HG02588 (cell line): Measurements from ENCODE around the gene PBRM1.

Experiments used
- ATAC-seq: cut with Tn5 transposase; IDR thresholded peaks from one replicate; pipeline ENCODE4 v1.9.1; 2021; ENCODE audit warnings: mild to moderate bottlenecking, moderate library complexity; ENCODE audit not compliant: unreplicated experiment

PBRM1 gene

DNA sequence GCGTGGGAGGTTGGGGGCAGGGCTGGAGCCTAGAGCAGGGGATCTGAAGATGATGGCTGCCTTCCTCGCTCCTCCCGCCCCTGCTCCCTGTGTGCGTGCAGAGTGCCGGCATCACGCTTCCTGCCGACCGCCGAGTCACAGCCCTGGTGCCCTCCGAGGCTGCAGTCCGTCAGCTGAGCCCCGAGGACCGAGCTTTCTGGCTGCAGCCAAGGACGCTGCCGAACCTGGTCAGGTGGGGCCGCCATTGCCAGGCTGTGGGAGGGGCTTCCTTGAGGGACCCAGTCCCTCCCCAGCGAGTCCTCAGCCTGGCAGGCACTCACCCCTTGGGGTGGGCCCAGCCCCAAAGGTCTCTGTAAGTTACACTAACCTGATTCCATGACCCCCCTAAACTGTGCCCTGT is 173.0 kb downstream of the PBRM1 start:
- no peak for ATAC-seq

DNA sequence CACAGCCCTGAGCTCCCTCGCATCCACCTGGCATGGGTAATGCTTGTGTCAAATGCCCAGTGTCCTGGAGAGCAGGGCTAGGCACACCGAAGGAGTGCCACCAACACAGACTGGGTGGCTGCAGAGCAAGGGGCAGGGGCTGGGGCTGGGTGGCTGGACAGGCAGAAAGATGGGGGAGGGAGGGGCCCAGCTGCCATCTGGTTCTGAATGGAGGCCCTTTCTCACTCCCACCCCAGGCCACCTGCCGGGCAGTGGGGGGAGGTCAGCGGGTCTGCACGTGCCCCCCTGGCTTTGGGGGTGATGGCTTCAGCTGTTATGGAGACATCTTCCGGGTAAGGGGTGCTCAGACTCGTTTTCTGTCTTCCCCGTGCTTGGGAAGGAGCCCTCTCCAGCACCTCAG is 173.6 kb downstream of the PBRM1 start:
- no peak for ATAC-seq

DNA sequence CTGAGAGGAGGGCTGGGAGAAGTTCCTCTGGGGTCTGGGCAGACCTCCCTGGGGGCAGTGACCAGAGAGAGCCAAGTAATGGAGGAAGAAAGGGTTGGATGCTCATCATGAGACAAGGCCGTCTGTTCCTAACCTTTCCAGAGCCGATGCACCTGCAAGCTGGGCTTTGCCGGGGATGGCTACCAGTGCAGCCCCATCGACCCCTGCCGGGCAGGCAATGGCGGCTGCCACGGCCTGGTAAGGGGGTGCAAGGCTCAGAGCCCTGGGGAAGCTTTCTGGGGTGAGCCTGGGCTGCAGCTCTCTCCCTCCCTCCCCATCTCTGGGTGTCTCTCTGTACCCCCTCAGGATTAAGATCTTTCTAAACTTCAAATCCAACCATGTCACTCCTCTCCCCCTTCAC is 174.2 kb downstream of the PBRM1 start:
- ATAC-seq = no peak

DNA sequence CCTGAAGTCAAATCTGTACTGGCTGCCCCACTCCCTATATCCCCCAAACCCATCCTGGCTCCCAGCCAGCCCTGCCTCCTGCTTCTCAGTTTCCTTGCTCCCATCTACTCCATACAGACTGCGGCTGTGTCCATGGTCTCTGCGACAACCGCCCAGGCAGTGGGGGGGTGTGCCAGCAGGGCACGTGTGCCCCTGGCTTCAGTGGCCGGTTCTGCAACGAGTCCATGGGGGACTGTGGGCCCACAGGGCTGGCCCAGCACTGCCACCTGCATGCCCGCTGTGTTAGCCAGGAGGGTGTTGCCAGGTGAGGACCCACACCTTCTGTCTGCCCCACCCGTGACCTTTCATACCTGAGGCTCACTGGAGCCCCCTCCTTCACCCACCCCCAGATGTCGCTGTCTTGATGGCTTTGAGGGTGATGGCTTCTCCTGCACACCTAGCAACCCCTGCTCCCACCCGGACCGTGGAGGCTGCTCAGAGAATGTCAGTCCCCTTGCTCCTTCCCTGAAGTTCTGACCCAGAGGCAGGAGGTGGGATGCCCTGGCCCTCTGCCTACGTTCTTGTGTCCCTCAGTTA is 175.9 kb downstream of the PBRM1 start:
- no peak for ATAC-seq

DNA sequence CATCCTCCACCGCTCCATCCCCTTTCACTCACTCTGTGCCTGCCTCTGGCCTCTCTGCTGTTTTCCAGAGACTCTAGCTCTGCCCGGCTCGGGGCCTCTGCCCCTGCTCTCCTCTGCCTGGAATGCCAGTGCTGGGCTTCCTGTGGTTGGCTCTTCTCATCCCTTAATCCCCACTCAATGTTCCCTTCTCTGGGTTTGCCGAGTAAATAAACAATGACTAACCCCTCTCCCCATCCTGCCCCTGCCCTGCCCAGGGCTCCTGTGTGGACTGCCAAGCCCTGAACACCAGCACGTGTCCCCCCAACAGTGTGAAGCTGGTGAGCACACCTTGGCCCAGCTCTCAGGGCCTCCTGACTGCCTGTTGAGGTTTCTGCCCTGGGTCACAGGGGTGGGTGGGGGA is 178.4 kb downstream of the PBRM1 start:
- ATAC-seq = no peak

DNA sequence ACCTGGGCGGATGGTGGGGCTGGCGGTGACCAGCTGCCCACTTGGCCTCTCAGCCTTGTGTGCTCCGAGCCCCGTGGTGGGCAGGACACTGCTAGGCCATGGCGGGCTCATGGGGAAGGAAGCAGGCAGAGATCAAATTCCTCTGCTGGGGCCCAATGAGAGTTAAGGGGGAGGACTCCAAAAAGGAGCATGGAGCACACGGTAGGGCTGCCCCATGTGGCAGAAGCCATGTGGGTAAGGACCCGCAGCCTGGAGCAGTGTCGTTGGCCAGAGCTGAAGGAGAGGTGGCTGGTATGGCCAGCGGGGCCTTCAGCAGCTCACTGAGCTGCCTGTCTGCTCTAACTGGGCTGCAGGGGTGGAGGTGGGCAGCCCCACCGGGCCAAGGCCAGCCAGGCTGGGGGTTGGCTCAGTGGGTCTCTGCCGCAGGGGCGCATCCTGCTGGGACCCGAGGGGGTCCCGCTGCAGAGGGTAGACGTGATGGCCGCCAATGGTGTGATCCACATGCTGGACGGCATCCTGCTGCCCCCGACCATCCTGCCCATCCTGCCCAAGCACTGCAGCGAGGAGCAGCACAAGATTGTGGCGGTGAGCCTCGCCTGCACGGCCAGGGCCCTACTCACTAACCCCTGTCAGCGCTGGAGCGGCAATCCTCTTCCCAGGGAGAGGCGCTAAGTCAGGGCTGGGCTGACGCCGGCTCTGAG is 179.3 kb downstream of the PBRM1 start:
- ATAC-seq = no peak

DNA sequence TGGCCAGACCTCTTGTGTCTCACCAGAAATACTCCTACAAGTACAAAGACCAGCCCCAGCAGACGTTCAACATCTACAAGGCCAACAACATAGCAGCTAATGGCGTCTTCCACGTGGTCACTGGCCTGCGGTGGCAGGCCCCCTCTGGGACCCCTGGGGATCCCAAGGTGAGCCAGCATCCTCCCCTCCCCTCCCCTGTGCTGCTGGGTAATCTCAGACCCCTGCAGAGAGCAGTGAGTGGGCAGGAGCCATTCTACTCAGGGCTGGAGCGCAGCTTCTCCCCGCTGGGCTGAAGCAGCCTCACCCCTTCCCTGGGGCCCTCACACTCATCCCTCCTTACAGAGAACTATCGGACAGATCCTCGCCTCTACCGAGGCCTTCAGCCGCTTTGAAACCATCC is 180.7 kb downstream of the PBRM1 start:
- no peak for ATAC-seq

DNA sequence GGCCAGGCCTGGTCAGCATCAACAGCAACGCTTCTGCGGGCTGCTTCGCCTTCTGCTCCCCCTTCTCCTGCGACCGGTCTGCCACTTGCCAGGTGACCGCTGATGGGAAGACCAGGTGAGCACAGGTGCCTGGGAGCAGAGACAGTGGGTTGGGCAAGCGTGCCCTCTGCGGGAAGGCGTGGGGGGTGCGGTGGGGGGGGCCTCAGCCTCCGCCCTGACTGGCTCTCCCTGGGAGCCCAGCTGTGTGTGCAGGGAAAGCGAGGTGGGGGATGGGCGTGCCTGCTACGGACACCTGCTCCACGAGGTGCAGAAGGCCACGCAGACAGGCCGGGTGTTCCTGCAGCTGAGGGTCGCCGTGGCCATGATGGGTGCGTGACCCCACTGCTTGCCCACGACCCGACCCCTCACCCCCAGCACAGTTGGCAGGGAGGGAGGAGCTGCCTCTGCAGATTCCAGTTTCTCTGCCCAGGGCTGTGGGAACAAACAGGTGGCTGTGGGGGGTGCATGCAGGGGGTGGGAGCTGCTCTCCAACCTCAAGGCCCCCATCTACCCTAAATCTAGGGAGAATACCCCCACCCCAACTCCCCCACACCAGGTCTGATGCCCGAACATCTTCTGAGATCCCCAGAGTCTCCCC is 181.8 kb downstream of the PBRM1 start:
- no peak for ATAC-seq

DNA sequence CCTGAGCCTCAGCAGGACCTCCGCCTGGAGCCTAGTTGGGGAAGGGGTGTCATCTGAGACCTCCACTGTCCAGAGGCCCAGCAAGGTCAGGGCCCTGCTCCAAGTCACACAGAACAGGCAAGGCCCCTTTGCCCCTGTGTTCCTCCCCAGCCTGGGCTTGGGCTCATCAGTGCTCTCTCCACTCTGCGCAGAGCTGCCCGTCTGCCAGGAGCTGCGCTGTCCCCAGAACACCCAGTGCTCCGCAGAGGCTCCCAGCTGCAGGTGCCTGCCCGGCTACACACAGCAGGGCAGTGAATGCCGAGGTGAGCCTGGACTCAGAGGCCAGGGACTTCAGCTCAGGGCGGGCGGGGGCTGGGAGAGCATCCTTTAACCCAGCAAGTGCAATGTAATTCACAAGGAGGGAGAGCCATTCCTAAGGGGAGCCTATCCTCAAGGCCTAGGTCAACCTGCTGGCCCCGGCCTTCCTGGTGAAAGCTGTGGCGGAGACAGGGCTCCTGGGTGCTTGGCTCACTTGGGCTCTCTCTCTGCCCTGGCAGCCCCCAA is 182.8 kb downstream of the PBRM1 start:
- no peak for ATAC-seq

DNA sequence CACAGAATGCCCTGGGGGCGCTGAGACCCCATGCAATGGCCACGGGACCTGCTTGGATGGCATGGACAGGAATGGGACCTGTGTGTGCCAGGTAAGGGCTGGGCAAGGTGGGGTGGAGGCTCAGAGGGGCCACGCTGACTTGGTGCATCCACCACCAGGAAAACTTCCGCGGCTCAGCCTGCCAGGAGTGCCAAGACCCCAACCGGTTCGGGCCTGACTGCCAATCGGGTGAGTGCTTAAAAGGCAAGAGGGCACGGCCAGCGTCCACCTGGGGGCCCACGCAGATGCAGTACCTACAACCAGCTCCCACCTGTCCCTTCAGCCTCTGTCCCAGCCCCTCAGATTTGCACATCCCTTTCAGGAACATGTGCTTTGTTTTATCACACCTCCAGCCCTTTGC is 183.7 kb downstream of the PBRM1 start:
- ATAC-seq = no peak

DNA sequence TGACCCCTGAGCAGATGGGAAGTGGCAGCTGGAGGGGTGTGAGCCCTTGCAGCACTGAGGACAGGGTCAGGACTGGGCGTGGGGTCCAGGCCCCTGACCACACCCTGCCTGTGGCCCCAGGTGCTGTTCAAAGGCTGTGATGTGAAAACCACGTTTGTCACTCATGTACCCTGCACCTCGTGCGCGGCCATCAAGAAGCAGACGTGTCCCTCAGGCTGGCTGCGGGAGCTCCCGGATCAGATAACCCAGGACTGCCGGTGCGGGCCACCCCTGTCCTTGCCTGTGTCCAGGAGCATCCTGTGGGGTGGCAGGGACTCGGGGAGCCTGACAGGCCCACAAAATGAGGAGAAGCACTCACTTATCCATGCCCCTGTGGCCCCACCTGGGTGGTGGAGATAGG is 184.7 kb downstream of the PBRM1 start:
- ATAC-seq = no peak

DNA sequence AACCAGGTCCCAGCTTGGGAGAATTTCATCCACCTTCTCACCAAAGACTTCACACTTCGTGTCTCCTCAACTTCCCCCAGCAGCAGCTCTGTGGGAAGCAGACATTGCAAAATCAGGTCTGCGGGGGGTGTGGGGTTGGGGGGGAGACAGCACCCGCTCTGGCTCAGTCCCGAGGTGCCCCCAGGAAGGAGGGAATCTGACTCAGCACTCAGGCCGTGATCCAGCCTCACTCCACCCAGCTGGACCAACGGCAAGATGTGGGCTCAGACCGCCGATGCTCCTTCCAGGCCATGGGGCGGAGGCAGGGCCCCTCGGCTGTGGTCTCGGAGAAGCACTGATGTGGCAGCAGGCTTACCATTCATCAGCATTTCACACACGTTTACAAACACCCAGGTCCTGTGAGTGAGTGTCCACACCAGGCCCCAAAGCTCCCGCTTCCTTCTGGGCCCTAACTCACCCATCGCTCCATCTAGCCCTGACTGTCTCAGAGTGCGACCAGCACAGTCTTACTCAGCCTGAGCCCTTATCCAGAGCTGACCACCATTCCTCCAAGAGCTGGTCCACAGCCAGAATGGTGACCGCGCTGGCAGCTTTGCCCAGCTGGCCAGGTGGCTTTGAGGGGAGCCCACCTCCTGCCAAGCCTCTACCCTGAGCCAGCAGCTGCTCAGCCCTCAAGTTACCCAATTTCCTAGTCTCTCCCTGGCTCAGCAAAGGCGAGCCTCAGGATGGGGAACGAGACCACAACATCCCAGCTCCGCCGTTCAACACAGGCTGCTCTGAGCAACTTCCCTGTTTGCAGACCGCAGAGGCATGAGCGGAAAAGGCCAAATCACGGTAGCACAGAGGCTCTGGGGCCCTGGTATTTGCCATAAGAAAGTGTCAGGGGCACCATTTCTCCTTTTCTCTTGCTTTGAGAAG is 187.3 kb downstream of the PBRM1 start:
- ATAC-seq = no peak

DNA sequence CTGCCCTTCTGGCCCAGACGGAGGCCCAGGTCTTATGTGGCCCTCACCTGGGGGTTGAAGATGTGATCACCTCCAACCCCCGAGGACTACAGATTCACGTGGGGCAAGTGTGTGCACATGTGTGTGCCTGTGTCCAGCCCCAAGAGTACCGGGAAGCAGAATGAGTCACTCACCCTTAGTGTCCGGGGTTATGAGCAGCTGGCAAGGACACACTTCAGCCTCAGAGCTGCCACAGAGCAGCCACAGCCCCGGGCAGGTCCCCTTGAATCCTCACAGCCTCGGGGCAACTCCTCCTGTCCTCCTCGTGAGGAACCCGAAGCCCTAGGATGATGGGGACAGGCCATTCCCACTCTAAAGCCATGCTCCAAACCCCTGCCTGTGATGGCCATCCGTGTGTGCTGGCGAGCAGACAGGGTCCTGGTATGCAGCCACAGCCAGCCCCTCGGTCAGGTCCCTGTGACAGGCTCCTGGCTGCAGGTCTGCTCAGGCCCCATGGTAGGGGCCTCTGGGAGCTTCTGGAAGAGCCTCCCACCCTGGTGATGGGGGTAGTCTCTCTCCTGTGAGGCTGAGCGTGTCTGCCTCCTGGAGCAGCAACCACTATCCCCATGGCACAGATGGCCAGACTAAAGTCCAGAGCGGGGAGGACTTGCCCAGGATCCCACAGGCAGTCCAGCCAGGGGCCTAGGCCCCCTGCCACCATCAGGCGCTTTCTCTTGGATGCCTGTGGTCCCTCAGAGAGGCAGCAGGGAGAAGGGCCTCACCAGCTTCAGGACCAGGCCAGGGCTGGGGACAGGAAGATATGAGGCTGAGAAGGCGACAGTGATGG is 189.7 kb downstream of the PBRM1 start:
- no peak for ATAC-seq
